ENCODE results near the gene ZNF575.

Gene ZNF575

GRCh38 chr19:43532962-43533545 lies at the start of gene ZNF575:
TSS of gene ZNF575 (plus strand) at chr19:43533188. CDS start at chr19:43534423, 1,235 bp downstream.
- peak; percentile 88 for DNase-seq

DNA sequence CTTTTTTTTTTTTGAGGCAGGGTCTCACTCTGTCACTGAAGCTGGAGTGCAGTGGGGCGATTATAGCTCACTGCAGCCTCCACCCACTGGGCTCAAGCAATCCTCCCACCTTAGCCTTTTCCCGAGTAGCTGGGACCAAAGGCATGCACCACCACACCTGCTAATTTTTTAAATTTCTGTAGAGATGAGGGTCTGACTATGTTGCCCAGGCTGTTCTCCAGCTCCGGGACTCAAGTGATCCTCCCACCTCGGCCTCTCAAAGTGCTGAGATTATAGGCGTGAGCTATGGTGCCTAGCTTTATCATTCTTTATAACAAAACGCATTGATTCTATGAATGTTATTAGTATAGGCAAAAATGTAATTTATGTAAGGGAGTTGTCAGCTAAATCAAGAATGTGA lies 49.7 kb upstream of the ZNF575 start:
- no peak for DNase-seq

GRCh38 chr19:43485951-43486350 lies 47.0 kb upstream of the ZNF575 start:
- DNase-seq, result no peak

DNA sequence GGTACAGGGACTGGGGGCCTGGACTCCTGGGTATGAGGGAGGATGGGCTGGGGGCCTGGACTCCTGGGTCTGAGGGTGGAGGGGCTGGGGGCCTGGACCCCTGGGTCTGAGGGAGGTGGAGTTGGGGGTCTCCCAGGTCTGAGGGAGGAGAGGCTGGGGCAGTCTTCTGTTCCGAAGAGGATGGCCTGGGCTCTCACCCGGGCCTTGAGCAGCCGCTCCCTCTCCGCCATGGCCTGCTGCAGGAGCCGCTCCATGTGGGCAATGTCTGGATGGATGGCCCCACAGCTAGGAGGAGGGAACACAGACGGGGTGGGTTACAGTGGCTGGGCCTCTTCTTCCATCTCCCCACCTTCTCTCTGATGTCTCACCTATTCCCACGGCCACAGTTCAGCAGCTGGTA lies 46.6 kb upstream of the ZNF575 start:
- no peak for DNase-seq

DNA sequence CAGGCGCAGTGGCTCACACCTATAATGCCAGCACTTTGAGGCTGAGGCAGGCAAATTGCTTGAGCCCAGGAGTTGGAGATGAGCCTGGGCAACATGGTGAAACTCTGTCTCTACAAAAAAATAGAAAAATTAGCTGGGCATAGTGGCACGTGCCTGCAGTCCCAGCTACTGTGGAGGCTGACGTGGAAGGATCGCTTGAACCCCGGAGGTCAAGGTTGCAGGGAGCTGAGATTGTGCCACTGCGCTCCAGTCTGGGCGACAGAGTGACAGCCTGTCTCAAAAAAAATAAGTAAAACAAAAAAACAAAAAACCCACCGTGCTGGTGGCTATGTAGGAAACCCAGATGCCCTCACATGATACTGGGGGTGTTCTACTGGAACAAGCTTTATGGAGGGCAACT lies 44.8 kb upstream of the ZNF575 start:
- no peak for DNase-seq

DNA sequence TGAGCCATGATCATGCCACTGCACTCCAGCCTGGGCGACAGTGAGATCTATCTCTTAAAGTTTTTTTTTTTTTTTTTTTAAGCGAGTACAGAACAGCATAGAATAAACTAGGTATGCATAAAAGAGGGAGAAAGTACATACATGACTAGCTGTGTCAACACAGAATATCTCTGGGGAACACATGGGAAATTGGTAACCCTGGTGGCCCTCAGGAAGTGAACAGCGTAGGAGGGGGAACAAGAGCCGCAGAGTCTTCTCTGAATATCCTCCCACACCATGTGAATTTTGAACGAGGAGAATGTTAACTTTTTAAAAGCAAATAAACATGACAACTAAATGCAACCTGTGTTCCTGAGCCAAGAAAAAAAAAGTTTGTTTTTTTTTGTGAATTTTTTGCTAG lies 43.7 kb upstream of the ZNF575 start:
- no peak for DNase-seq

GRCh38 chr19:43489979-43490599 lies 42.9 kb upstream of the ZNF575 start:
- DNase-seq, result no peak

DNA sequence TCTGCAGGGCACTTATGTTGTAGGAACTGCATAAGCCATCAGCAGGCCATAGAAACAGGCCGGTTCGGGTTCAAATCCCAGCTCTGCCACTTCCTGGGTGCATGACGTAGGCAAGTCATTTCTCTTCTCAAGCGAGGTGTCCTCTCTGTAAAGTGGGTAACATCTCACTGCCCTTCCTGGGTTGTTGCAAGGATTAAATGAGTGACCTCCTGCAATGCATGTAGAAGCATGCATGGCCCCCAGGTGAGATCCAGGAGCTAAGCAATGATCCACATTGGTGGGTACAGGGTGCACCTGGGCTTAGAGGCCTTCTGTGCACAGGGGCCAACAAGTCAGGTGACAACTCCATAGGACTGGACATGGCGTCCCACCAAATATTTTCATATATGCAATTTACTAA lies 42.2 kb upstream of the ZNF575 start:
- no peak for DNase-seq

DNA sequence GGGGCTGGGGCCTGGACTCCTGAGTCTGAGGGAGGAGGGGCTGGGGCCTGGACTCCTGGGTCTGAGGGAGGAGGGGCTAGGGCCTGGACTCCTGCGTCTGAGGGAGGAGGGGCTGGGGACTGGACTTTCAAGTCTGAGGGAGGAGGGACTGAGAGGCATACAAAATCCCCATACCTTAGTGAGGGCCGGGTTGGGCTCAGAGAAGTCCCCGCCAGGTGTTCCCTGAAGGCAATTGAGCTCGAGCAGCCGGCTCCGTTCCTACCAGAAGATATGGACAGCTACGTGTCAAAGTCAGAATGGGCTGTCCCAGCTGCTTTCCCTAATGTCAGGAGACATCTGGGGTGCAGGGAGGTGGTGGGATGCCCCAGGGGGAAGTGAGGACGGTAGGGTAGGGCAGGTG lies 37.9 kb upstream of the ZNF575 start:
- DNase-seq, result no peak

GRCh38 chr19:43496960-43497359 lies 36.0 kb upstream of the ZNF575 start:
- DNase-seq, result no peak

- DNase-seq, result no peak
These were observed 34.6 kb upstream of the ZNF575 start for GRCh38 chr19:43498233-43498842.

DNA sequence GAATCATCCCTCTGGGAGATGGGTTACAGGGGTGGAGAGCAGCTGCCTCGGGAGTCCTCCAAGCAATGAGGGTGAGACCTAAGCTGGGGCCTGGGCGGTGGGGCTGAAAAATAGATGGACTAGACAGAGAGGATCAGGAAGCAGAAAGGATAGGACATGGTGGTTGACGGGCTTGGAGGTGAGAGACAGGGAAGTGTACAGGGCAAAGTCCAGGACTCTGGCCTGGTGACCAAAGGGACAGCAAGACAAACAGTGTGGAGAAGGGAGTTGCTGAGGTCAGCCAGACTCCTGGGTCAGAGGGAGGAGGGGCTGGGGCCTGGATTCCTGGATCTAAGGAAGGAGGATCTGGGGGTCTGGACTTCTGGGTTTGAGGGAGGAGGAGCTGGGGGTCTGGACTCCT lies 33.9 kb upstream of the ZNF575 start:
- no peak for DNase-seq

DNA sequence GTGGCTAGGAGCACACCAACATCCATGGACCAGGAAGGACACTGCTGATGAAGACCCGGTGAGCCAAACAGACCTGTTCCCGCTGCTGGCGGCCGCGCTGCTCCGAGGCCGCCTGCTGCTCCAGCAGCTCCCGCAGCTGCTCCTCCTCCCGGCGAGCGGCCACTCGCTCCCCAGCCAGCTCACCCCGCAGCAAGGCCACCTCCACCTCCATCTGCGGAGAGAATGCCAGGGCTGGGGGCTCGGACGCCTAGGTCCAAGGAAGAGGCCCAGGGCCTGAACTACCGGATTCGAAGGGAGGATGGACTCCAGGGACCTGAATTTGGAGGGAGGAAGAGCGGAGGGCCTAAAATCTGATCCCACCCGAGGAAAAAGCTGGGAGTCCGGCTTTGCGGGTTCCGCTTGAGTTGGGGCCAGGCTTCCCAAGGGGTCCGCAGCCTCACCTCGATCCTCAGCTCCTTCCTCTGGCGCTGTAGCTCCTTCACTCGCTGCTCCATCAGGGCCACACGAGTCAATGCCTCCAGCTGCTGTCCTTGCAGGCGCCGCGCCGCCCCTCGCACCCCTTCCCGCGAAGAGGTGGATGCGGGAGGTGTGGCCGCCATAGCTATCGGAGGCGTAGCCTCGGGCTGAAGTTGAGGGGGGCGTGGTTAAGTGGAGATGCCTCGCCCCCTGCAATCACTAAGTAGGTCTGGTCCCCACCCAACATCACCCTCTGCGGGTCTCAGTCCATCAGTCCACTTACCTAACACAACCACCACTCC lies 31.1 kb upstream of the ZNF575 start:
- DNase-seq, result no peak

- DNase-seq, result no peak
These were observed 30.5 kb upstream of the ZNF575 start for GRCh38 chr19:43502419-43502976.

DNA sequence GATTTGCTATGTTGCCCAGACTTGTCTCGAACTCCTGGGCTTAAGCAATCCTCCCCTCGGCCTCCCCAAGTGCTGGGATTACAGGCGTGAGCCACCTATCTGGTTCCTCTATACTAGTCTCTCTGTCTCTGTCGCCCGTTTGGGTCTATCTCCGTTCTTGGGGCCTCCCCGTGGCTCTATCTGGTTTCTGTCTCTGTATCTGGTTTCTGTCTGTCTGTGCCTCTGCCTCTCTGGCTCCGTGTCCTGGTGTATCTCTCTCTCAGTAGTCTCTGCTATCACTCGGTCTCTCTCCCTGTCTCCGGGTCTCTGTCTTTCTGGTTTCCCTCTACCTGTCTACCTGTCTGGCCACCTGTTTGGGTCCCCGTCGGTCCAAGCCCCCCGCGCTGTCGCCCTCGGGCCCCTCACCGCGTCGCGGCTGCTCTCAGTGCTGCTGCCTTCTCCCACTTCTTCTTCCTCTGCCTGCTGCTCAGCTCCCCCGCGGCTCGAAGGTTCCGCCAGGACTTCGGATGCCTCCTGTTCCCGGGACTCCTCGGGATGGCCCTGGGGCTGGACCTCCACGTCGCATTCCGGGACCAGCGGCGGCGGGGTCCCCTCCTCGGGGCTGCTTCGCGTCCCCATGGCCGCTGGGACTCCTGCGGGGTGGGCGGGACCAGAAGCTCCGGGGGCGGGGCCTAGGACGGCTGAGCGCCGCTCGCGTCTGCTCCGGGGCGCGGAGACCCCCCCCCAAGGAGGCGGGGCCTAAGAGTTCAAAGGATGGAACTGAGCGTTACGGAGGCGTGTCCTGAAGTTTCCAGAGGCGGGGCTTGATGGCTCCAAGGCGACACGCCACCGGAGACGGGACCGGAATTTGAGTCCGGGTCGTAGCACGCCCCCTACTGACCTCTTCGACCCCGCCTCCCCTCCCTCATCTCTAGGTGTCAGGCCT lies 29.2 kb upstream of the ZNF575 start:
- peak; percentile 95 for DNase-seq

DNA sequence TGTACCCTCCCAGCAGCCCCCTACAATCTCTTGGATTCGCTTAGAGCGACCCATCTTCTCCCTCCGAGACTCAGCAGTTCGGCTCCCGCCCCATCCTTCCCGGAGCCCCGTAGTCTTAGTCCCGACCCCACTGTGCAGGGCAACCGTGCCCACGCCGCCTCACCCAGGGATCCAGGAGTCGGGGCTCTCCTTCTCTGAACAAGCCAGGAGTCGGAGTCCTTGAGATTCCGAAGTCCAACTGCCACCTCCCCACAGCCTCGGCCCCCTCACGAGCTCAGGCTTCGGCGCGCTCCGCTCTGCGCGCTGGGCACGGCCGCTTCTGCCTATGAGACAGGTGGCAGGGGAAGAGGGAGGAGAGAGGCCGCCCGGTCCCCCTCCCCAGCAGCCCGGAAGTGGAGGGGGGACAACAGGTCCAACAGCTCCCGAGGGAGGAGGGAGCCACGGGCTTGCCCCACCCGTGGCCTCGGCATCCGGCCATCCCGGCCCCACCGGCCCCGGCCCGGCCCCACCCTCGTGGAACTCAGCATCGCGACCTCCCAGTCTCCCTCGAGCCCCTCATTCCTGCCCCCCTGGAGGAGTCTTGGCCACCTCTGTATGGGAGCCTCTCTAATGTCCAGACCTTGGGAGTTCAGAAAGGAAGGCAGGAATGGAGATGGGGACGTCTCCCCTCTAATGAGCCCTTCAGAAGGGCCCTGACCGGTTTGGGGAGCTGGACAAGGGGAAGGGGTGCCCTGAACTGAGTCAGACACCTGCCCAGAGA lies 28.4 kb upstream of the ZNF575 start, which contains the start of gene PHLDB3:
PHLDB3 (minus strand) TSS at position 321 of the 760 bp plus-strand sequence. CDS start 628 bp downstream, outside the sequence.
- peak; percentile 35 for DNase-seq

DNA sequence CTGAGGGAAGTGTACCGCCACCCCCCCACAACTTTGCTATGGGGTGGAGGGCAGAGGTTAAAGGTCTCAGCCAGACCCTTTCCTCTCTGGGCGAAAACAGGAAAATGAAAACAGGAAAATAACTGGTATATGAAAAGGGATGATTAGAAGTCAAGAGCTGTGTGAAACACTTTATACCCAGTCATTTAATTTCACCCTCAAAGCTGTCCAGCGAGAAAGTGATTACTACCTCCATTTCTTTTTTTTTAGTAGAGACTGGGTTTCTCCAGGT lies 27.9 kb upstream of the ZNF575 start:
- no peak for DNase-seq

DNA sequence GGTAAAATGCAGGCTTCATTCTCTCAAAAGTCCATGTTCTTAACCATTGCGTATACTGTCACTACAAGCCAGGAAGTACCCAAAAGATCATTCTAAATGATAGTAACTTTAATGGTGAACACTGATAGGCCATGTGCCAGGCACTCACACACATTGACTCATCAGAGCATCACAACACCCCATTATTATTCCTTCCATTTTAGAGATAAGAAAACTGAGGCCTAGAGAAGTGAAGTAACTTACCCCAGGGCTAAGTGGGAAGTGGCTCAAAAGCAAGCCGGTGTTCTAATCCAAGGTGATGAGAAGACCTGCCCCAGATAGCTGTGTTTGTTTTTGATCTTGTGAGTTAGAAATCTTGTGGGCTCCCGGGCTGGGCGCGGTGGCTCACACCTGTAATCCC lies 27.0 kb upstream of the ZNF575 start:
- DNase-seq, result peak; percentile 93

GRCh38 chr19:43506629-43507028 lies 26.4 kb upstream of the ZNF575 start:
- DNase-seq, result no peak

- DNase-seq, result no peak
These were observed 25.1 kb upstream of the ZNF575 start for GRCh38 chr19:43507880-43508279.

GRCh38 chr19:43510713-43511112 lies 22.3 kb upstream of the ZNF575 start:
- no peak for DNase-seq

DNA sequence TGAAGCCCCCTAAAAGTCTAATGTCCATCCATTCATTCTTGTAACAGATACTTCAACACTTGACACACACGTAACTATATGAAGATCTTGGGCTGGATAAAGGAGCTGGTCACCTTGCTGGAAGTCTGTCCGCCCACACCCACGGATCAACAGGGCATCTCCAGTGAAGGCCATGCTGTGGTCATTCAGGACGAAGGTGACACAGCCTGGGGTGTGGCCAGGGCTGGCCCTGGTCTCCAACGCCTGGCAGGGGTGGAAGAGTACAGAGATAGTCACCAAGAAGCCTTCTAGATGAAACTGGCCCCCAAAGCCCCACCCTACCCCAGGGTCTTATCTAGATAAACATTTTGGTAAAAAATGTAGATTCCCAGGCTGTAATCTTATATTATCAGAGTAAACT lies 21.7 kb upstream of the ZNF575 start:
- no peak for DNase-seq
